Measurements from ENCODE around the gene TDP1. TPM values are rescaled to one million over a fixed set of nuclear protein-coding genes. Genes with fewer than 3 reads are reported as not detected.

The TDP1 gene
- total RNA-seq, 2 experiments from 2014 or later, result 65.9 to 75.3 TPM

GRCh38 chr14:89987161-89987475 lies 31.4 kb downstream of the TDP1 start:
- CTCF ChIA-PET (ENCODE audit: unreplicated experiment), result no interaction called here
- POLR2A ChIA-PET, result interaction anchor here (0.7 to 2.2 kb wide), 2 partner anchors 31 to 614 kb away, joined by 3 to 5 read pairs; partner anchors contain the start of gene TDP1
- peaks cover 95% of the 10 kb centered on the region for H3K36me3 ChIP-seq (ENCODE audit: insufficient read depth, low read length)

GRCh38 chr14:89988787-89989186 lies 33.1 kb downstream of the TDP1 start:
- Histone ChIP-seq H3K79me2 (ENCODE audit: insufficient read depth, low read depth, low read length) (no peaks in the 10 kb centered on the region), H3K4me3 (ENCODE audit: low read depth, low read length, poor library complexity, severe bottlenecking) (no peak overlapping the region), H2AFZ (ENCODE audit: low read length) (no peak overlapping the region), H3K4me1 (ENCODE audit: insufficient read depth, low read length, poor library complexity, severe bottlenecking) (no peaks in the 10 kb centered on the region), H4K20me1 (ENCODE audit: insufficient read depth, low read length) (no peaks in the 10 kb centered on the region), H3K36me3 (ENCODE audit: insufficient read depth, low read length) (peaks cover 97% of the 10 kb centered on the region), H3K9me2 (ENCODE audit: insufficient read depth, low read length) (no peaks in the 10 kb centered on the region), H3K27ac (ENCODE audit: low read depth, low read length, poor library complexity, severe bottlenecking) (no peak overlapping the region), H3K4me2 (ENCODE audit: low read length) (no peak overlapping the region), H3K9me3 (ENCODE audit: low read length) (no peaks in the 10 kb centered on the region)
- ChIA-PET CTCF (ENCODE audit: unreplicated experiment) (no interaction called here), POLR2A (interaction anchor here (0.6 to 1.0 kb wide), 3 partner anchors 10 to 434 kb away, joined by 3 to 4 read pairs (median 3); no protein-coding TSS in a partner anchor)
- no peak for DNase-seq (ENCODE audit: low spot score)
- TF ChIP-seq EZH2phosphoT487 (IDR thresholded peaks at IDR 0.05; ENCODE audit: borderline replicate concordance, low read depth, low read length) (no peak), CTCF (conservative IDR thresholded peaks at IDR 0.05; ENCODE audit: low read length) (no peak)
- intact Hi-C loops (cut with micrococcal nuclease; ENCODE audit: unreplicated experiment), result no loop called here
- BruUV-seq (replicated peaks), result no TSS peak

More at GRCh38 chr14:89987161-89987475, 31.4 kb downstream of the TDP1 start:
- BruUV-seq (replicated peaks), result no TSS peak
- intact Hi-C loops (cut with micrococcal nuclease; ENCODE audit: unreplicated experiment), result no loop called here
- H4K20me1 ChIP-seq (ENCODE audit: insufficient read depth, low read length), result no peaks in the 10 kb centered on the region
- no peaks in the 10 kb centered on the region for H3K4me1 ChIP-seq (ENCODE audit: insufficient read depth, low read length, poor library complexity, severe bottlenecking)
- no peaks in the 10 kb centered on the region for H3K79me2 ChIP-seq (ENCODE audit: insufficient read depth, low read depth, low read length)
- H3K9me2 ChIP-seq (ENCODE audit: insufficient read depth, low read length), result no peaks in the 10 kb centered on the region
- no peak overlapping the region for H2AFZ ChIP-seq (ENCODE audit: low read length)
- no peak overlapping the region for H3K27ac ChIP-seq (ENCODE audit: low read depth, low read length, poor library complexity, severe bottlenecking)
- TF ChIP-seq CTCF (conservative IDR thresholded peaks at IDR 0.05; ENCODE audit: low read length) (no peak), EZH2phosphoT487 (IDR thresholded peaks at IDR 0.05; ENCODE audit: borderline replicate concordance, low read depth, low read length) (no peak)
- DNase-seq (ENCODE audit: low spot score), result no peak
- no peak overlapping the region for H3K4me2 ChIP-seq (ENCODE audit: low read length)
- H3K9me3 ChIP-seq (ENCODE audit: low read length), result no peaks in the 10 kb centered on the region
- no peak overlapping the region for H3K4me3 ChIP-seq (ENCODE audit: low read depth, low read length, poor library complexity, severe bottlenecking)

GRCh38 chr14:89990218-89990617 lies 34.5 kb downstream of the TDP1 start:
- no TSS peak for BruUV-seq (replicated peaks)
- TF ChIP-seq CTCF (conservative IDR thresholded peaks at IDR 0.05; ENCODE audit: low read length), result no peak
- TF ChIP-seq EZH2phosphoT487 (IDR thresholded peaks at IDR 0.05; ENCODE audit: borderline replicate concordance, low read depth, low read length), result no peak
- Histone ChIP-seq H3K79me2 (ENCODE audit: insufficient read depth, low read depth, low read length) (no peaks in the 10 kb centered on the region), H3K4me1 (ENCODE audit: insufficient read depth, low read length, poor library complexity, severe bottlenecking) (no peaks in the 10 kb centered on the region), H3K4me2 (ENCODE audit: low read length) (no peak overlapping the region), H3K9me2 (ENCODE audit: insufficient read depth, low read length) (no peaks in the 10 kb centered on the region), H3K9me3 (ENCODE audit: low read length) (no peaks in the 10 kb centered on the region), H3K27ac (ENCODE audit: low read depth, low read length, poor library complexity, severe bottlenecking) (no peak overlapping the region), H3K4me3 (ENCODE audit: low read depth, low read length, poor library complexity, severe bottlenecking) (no peak overlapping the region), H3K36me3 (ENCODE audit: insufficient read depth, low read length) (peaks cover 98% of the 10 kb centered on the region), H4K20me1 (ENCODE audit: insufficient read depth, low read length) (no peaks in the 10 kb centered on the region), H2AFZ (ENCODE audit: low read length) (no peak overlapping the region)
- no peak for DNase-seq (ENCODE audit: low spot score)
- CTCF ChIA-PET (ENCODE audit: unreplicated experiment), result no interaction called here
- POLR2A ChIA-PET, result no interaction called here
- intact Hi-C loops (cut with micrococcal nuclease; ENCODE audit: unreplicated experiment), result no loop called here
